HG02678 (cell line): ENCODE results near the gene SHISA4.
"Not testable (repeated sequence)": the region's sequence is repeated elsewhere in the genome, so short reads cannot be mapped to it uniquely, and the experiment has no call there.

Experiments used
- ATAC-seq: cut with Tn5 transposase; IDR thresholded peaks from one replicate; pipeline ENCODE4 v1.9.1; 2021; ENCODE audit warnings: mild to moderate bottlenecking, moderate library complexity; ENCODE audit not compliant: unreplicated experiment

Gene SHISA4

DNA sequence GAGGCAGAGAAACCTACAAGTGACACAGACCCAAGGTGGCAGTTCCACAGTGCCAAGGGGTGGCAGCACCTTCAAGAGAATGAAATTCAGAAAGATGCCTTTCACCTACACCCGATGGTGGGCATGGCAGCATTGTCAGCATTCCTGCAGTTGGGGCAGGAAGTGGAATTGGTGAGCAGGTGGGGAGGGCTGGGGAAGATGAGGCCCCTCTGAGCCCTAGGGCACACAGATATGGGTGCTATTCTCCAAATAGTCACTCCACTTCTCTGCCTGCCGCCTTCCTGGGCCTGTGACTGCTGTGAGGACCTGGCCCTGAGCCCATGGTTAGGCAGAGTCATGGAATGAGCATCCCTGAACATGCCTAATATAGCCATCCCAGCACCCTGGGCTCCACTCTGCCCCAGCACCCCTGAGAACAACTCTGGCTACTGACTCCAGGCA is 8.3 kb downstream of the SHISA4 start:
- no peak for ATAC-seq

DNA sequence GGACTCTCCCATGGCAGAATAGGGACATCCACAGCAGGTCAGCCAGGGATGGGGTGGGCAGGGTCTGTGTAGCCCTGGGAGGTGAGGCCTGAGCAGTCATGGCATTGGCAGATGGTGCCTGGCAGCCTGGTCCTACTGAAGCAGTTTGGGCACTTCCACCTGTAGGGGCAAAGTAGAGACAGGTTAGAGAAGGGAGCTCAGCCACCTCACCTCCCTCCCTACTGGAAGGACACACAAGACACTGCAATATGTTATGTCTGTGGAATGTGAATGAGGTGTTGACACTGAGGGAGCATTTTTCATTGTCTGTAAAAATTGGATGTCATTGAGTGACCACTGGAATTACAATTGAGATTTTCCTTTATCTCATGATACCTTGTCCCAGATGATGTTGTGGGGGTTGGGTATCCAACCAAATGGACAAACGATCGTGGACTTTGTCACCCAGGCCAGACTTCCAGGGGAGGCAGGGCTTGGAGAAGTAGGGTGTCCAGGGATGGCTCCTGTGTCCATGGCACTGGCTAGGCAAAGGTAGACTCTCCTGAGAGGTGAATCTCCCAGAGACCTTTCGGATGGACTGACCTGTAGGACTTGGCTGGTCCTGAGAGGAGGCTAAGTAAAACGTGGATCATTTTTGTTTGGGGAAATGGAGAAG is 9.7 kb downstream of the SHISA4 start:
- no peak for ATAC-seq

DNA sequence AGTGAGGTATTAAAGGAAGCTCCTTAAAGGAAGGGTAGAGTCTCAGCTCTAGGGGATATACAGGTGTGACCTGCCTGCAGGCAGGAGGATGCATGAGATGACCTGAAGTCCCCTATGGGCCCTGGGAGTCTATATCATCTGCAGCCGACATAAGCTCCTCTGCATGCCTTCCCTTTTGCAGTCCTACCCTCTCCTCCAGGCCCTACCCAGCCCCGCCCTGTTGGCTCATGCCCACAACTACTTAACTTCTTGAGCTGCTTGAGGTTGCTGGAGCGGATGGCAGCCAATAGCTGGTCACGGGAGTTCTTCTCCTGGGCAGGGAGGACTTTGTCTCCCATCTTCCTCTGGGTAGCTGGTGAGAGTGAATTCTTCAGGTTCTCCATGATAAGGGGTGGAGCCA is 10.3 kb downstream of the SHISA4 start:
- ATAC-seq: no peak

DNA sequence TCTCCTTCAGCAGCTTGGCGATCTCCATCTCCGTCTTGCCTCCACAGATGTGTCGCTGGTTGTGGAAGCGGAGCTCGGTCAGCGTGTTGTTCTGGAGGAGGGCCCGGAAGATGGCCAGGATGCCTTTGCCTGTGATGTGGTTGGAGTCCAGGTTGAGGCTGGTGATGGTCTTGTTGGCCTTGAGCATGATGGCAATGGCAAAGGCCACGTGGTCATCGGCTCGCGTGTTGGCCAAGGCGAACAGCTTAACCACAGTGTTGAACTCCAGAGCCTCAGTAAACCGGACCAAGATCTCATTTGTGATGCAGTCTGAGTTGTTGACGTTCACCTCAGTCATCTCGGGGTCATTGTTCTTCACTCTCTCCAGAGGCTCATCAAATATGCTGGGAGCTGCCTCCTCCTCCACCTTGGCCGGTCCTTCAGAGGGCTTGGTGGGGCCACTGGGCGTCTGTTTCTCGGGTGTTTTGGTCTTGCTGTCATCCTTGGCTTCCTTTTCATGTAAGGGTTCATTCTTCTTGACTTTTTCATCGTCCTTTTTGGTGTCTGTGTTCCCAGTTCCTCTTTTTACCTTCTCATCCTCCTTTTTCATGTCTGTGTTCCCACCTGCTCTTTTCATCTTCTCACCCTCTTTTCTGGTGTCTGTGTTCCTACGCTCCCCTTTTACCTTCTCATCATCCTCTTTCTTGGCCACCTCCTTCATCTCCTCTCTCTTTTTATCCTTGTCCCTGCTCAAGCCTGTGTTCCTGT is 11.2 kb downstream of the SHISA4 start:
- ATAC-seq: no peak

DNA sequence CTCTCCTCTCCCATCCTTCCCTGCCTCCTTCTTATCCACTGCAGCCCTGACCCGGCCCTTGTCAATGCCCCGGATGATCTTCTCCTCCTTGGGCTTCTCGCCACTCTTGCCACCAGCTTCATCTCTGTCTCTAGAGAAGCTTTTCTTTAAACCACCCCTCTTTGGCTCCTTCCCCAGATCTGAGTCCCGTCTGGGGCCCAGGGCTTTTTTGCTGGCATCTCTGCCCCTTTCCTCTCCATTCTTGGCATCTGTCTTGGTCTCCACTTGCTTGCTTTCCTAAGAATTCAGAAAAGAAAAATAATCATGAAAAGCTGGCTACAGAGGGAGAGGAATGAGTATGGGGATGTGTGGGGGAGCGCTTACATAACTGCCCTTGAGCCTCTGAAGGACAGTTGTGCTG is 11.8 kb downstream of the SHISA4 start:
- no peak for ATAC-seq

DNA sequence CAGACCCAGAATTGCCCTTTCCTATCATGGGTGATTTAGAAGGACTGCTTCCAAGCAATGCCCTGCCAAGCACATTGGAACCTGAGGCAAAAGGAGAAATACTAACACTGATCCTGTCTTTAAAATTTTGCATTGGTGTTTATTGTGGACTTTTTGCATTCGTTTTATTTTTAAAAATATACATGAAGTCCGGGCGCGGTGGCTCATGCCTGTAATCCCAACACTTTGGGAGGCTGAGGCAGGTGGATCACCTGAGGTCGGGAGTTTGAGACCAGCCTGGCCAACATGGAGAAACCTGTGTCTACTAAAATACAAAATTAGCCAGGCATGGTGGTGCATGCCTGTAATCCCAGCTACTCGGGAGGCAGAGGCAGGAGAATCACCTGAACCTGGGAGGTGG is 12.3 kb downstream of the SHISA4 start:
- ATAC-seq: not testable (repeated sequence)

DNA sequence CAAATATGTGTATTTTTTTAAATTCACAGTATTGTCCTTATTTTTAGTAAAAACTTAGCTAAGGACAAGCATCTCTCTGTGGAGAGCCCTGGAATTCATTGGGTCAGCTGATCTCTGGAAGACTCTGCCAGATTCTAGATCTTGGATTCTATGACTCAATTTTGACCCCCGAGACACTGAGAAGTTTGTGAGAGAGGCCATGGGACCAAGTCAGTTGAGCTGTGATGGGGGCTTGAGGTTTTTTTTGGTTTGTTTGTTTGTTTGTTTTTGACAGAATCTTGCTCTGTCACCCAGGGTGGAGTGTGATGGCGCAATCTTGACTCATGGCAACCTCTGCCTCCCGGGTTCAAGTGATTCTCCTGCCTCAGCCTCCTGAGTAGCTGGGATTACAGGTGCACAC is 13.5 kb downstream of the SHISA4 start:
- no peak for ATAC-seq

DNA sequence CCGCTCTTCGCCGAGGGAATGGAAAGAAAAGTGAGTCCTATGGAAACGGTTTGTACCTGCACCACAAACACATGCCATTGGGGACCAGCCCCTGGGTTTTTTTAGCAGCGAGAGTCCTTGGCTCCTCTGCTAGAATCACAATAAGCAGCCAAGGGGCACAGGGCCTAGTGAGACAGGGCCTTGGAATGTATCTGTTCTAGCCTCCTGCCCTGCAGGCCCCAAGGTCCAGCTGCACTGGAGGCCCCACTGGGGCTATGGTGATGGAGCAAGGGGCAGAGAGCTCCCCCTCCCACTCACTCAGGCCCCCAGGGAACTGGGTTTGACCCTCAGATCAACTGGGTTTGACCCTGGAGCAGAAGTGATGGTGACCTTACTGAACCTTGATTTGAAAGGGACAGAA is 14.4 kb downstream of the SHISA4 start:
- no peak for ATAC-seq

DNA sequence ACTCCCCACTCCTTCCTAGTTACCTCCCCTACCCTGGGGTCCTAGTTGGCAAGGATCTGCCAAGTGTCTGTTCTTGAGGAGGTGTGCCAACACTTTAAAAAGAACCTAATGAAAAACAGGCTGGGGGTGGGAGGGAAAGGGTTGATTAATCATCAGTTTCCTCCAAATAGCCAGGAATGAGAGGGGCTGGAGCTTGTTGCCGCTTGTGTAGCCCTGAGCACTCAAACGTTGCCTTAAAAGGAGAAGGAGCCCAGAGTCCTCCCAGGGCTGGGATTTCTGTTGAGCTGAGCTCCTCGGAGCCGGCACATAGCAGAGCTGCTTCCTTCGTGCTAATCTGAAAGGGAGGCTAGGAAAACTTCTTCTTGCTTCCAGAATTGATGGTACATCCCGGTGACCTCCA is 15.9 kb downstream of the SHISA4 start:
- no peak for ATAC-seq

DNA sequence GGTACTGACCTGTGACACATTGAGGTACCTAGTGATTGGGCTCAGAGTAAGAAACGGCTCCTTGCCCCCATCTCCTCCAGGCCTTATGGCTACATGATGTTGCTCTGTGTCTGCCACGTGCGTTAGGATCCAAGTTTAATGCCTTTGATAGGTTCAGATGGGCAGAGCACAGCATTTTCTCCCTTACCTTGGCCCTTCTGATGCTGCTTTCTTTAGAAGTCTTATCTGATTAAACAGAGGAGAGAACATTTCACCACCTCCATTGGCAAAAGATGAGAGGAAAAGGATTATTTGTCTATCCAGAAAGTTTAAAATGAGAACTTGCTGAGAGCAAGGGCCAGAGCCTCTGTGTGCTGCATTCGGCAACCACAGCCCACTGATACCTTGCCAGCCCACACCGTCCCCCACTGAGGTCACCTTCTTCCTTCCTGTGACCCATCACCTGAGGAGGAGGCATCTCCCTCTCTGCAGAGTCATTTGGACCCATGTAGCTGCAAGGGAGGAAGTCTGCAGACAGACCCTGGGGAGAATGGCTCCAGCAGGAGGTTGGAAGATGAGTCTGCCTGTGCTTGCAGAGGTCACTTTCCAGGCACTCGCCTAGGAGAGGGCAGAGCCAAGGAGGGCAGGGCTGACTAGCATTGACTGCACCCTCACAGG is 16.7 kb downstream of the SHISA4 start:
- ATAC-seq: no peak

DNA sequence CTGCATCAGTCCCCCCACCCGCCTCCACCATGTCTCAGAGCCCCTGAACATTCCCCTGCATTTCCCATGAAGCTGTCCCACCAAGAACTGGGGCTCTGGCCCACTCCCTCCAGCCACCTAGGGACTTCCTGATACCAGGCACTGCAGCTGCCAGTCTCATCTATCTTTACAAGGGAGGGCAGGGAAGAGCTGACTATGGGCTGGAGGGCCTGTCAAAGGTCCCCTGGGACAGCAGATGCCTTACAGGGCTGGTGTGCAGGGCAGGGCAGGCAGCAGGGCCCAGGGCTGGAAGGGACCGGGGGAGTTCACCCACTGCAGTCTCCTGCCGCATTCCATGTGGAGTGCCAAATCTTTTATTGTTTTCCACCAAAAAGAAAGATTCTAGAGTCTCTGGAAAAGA is 17.6 kb downstream of the SHISA4 start:
- ATAC-seq: no peak

DNA sequence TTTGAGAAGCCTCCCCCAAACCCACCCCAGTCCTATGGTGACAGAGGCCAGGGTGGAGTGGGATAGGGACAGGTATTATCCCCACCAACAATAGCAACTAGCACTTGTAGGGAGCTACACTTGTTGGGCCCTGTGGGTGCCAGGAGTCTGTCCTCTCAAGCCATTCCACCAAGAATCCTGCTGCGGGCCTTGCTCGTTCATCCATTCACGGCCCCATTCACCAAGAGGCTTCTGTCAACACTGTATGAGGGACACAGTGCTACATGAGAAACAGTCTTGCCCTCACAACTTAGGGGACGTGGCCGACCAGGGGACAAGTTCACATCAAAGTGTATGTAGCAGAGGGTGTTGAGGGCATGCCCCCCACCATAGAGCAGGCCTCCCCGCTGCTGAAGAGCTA is 18.9 kb downstream of the SHISA4 start:
- ATAC-seq: no peak

DNA sequence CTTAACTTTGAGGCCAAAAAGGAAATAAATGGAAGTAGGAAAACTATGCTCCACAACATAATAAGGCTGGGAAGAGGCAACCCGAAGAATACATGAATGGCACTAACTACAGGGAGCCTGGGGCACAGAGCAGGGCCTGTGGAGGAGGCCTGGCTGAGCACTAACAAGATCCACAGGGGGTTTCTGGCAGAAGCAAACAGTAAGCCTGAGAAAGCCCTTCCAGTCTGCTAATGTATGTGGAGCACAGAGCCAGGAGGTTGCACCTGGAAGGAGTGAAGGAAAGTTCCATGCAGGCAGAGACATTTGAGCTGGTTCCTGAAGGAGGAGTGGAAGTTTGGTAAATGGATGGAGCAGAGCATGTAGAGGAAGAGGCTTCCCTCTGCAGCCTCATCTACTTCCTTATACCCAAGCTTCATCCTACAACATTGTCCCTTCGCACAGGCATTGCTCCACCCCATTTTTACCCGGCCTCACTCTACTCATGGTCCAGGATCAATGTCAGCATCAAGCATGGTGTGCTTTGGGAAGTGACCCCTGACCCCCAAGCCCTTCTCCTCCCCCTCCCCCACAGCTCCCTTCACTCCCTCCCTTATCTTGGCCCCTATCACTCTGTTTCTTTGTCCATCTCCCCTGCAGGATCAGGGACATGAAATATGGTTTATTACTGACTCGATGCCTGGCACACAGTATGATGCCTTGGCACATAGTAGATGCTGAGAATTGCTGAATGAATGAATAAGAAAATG is 23.3 kb downstream of the SHISA4 start:
- ATAC-seq: no peak

DNA sequence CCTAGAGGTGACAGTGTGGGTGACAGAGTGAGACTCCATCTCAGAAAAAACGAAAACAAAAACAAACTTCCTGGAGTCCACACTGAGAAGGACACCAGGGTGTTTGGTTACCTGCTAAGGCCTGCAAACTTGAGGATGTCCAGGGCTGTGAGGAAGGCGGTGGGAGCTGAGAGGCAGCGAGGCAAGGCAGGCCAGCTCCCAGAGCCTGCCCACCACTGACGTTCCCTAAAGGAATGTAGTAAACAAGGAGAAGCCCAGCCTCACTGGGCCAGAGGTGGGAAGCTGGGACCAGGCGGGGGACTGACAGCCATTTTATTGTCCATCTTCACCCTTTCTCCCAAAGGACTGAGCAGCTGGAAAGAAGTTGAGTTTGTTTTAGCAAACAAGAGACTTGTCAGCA is 24.1 kb downstream of the SHISA4 start:
- ATAC-seq: no peak

DNA sequence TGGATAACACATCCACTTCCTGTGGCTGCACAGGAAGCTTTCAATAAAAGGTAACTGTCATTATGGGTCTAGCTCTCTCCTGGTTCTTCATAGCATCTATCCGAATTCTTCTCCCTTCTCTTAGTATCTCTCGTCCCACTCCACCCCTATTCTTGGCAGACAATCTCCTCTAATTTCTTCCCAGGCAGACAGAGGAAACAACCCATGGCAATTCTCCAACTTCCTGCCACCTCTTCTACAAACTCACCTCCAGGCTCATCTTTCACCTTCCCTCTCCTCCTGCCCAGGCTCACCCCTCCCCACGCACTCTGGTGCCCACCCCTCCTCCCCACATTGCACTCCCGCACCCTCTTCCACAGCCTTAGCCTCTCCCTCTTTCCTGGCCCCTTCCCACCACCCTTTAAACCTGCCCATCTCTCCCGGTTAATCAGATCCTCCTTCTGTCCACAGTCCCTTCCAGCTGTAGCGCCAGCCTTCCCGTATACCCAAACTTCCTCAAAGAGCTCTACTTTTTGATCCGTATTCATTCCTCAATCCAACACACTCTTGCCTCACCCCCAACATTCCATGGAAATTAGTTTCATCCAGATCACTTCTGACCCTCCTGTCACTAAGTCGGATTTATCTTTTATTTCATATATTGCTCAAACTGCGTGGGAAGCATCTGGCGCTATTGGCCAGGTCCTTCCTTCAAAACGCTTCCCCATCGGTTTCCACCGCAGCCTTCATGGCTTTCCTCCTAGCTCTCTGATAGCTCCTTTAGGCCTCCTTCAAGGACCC is 25.9 kb downstream of the SHISA4 start:
- no peak for ATAC-seq

DNA sequence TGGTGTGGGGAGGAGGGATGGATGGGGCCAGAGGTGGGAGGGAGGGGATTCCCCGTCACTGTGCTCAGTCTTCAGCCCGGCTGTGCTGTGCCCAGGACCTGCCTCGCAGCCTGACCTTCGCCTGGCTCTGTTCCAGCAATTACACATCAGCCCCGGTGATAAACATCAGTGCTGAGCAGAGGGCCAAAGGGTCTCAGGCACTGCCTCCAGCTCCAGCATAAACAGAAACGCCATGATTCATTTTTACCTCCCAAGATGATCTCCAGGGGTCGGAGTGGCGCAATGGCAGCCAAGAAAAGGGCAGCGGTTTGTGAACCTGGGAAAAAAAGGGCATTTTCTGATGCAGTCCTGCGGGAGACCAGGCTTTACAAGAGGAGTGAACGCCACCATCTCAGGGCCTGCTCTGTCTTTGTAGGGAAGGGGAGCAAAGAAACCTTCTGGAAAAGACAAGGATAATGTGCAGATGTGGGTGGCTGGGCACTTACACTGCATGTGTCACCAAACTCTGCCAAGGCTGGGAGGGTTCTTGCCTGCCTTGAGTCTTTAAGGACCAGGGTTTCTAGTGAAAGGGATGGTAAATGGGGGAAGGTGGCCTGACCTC is 28.1 kb downstream of the SHISA4 start:
- ATAC-seq: no peak

DNA sequence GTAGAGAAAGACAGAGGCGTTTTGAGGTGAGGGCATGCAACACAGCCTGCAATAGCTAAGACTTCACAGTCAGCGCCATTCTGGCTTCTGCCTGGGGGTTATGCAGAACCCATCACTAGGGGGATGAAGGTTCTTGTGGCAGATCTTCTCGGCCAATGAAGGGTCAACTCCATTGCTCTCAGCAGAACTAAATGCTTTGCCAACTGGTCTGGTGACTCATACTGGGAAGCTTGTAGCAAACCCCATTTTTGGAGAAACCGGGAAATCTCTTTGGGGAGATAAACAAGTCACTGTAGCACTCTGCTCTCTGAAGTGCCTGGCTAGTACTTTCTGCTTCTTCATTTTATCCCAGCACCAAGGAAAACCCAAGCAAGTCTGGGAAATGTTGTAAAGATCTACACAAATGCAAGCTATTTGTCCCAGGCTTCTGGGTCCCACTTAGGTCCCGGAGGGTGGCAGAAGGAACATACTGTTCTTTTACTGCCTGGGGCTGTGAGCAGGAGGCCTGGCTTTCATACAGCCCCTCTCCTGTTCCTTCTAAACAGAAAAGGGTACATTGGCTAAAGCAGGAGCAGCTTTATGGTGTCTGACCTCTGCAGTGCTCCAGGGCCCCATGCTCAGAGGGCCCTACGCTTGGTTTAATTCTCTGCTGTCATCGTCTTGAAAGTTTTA is 28.8 kb downstream of the SHISA4 start:
- ATAC-seq: no peak

DNA sequence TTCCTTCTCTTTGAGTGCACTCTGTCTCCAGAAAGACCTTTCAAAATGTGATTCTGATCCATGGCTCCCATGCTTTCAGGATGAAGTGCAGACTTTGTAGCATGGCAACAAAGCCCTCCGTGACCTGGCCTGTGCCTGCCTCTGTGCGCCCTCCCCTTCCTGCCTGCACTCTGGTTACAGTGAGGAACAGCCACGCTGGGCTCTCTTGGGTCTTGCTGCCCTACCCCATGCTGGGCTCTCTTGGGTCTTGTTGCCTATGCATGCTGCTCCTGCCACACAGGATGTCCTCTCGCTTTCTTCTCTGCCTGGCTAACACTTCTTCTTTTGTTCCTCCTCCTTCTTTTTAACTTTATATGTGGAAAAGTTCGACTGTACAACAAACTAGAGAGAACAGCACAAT is 29.6 kb downstream of the SHISA4 start:
- no peak for ATAC-seq

DNA sequence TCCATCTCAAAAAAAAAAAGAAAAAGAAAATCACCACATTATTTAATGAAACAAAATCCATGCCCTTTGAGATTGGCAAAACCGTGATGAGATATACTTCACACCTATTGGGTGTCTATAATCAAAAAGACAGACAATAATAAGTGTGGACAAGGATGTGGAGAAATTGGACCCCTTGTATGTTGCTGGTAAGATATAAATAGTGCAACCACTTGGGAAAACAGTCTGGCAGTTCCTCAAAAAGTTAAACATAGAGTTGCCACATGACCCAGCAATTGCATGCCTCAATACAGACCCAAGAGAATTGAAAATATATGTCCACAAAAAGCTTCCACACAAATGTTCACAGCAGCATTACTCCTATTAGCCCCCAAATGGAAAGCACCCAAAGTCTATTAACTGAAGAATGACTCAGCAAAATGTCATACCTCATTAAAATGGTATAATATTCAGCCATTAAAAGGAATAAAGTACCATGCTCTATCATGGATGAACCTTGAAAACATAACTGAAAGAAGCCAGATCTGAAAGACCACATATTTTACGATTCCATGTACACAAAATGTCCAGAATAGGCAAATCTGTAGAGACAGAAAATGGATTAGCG is 33.4 kb downstream of the SHISA4 start:
- no peak for ATAC-seq

DNA sequence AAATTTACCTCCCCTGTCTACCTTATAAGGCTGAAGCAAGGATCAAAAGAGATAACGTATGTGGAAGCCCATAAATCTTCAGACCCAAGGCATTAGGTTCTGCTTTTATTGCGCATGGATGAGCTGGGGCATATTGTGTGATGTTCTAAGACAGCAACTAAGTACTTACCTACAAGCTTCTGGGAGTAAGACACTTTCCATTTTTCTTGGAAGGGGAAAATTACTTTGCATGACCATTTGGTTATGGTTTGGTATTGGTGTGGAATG is 36.5 kb downstream of the SHISA4 start:
- ATAC-seq: no peak
